Stimulated activated CD8-positive, alpha-beta memory T cell treated with anti-CD3 and anti-CD28 coated beads, Interleukin-15, amount 100 ng/mL, for 1 hour (primary cell): ENCODE results near the gene FRYL.
A peak's percentile ranks its signal among the peaks of the same experiment; 100 is the strongest.
"Not testable (repeated sequence)": the region's sequence is repeated elsewhere in the genome, so short reads cannot be mapped to it uniquely, and the experiment has no call there.

Experiments used
- DNase-seq: peaks from one replicate; pipeline ENCODE4 v3.0.0-alpha.2; 2020; ENCODE audit warnings: low read depth

The FRYL gene

DNA sequence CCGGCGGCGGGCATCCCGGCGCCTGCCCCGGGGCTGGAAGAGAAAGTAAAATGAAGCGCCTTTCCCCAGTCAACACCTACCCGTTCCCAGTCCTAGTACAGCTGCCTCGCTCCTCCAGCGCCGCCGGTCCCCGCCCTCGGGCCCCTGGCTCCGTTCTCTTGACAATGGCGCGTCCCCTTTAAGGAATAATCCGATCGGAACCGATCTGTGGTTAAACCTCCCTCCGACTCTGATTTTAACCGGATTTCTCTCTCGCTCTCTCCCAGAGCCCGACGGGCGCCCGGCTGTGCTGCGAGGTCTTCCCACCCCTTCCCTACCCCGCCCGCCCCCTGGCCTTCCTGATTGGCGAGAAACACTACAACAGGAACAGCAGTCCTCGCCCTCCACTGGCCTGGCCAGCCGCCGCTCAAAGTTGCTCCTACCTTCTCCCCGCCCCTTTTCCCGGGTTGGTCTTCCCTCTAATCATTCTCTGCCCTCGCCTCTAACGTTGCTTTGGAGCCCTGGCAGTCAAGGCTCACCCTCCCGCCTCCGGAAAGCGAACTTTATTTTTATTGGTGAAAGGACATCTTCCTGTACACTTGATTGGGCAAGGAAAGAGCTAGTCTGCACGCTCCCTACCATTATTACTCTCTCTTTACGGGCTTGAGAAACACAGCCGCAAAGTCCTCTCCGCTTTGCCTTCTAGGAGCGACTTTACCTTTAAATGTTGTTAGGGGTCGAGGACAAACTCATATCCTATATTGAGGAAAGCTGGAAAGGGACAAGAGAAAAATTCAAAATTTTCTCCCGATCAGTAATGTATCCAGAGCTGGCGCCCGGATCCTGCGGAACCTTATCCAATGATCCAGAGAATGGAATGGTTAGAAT, at the start of gene FRYL:
Gene FRYL (minus strand): TSS at position 282 of the 867 bp plus-strand sequence. CDS start 145,869 bp downstream, outside the sequence.
- peak; percentile 92 for DNase-seq

DNA sequence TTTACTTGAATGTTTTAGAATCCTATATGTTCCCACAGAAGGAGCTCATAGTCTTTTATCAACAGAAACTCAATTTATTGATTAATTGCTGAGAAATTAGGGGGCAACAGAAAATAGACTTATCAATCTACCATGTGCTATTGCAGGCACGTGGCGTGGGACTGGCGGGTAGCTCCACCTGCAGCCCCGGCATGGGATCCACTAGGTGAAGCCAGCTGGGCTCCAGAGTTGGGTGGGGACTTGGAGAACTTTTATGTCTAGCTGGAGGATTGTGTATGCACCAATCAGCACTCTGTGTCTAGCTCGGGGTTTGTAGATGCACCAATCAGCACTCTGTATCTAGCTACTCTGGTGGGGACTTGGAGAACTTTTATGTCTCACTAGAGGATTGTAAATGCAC, 47.5 kb upstream of the FRYL start:
- no peak for DNase-seq

DNA sequence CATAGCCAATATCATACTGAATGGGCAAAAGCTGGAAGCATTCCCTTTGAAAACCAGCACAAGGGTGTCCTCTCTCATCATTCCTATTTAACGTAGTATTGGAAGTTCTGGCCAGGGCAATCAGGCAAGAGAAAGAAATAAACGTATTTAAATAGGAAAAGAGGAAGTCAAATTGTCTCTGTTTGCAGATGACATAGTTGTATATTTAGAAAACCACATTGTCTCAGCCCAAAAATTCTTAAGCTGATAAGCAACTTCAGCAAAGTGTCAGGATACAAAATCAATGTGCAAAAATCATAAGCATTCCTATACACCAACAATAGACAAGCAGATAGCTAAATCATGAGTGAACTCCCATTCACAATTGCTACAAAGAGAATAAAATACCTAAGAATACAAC, 41.4 kb upstream of the FRYL start:
- DNase-seq: not testable (repeated sequence)

DNA sequence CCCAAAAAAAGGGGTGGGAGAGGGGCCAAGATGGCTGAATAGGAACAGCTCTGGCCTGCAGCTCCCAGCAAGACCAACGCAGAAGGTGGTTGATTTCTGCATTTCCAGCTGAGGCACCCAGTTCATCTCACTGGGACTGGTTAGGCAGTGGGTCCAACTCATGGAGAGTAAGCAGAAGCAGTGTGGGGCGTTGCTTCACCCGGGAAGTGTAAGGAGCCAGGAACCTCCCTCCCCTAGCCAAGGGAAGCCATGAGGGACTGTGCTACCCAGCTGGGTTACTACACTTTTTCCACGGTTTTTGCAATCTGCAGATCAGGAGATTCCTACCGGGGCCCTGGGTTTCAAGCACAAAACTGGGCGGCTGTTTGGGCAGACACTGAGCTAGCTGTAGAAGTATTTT, 36.9 kb upstream of the FRYL start:
- no peak for DNase-seq

DNA sequence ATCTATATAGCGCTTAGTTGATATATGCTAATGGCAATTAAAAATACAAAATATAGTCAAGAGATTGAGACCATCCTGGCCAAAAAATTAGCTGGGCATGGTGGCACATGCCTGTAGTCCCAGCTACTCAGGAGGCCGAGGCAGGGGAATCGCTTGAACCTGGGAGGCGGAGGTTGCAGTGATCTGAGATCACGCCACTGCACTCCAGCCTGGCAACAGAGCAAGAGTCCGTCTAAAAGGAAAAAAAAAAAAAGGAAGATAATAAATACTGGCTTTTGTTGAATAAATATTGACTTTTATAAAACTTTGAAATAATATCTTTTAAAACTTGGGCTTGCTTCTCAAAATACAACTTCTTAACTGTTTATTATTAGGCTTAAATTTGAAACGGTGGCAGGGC, 36.2 kb upstream of the FRYL start:
- not testable (repeated sequence) for DNase-seq

DNA sequence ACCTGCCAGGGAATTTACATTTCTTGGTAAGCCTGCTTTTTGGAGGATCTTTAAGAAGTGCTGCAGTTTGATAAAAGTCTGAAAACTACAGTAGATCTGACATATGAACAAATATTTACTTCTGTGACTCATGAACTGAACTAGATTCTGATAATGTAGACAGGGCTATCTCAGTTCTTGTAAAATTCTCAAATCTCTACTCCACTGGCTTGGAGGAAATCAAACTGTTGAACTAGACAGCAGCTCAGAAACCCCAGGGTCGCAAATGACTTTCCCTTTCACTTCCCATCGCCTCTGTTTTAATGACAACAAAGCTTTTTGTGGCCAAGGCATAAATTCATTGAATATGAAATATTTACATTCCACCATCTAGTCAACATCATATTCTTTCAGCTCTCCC, 35.4 kb upstream of the FRYL start:
- DNase-seq: no peak

DNA sequence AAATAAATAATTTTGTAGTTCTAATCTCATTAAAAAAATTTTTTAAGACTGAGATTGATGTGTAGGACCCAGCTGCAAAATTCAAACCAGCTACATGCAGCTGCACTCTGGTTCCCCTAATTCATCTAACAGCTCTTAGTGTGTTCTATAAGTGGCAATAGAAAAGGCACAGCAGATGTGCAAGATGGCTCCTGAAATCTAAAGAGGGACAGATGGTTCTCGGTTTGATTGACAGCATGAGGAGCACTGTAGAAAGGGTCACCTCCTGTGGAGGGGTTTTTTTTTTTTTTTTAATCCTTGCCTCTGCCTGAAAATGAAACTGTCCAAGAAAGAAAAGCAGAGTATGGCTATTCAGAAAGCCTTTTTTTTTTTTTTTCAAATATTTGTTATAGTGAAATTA, 33.9 kb upstream of the FRYL start:
- DNase-seq: no peak

DNA sequence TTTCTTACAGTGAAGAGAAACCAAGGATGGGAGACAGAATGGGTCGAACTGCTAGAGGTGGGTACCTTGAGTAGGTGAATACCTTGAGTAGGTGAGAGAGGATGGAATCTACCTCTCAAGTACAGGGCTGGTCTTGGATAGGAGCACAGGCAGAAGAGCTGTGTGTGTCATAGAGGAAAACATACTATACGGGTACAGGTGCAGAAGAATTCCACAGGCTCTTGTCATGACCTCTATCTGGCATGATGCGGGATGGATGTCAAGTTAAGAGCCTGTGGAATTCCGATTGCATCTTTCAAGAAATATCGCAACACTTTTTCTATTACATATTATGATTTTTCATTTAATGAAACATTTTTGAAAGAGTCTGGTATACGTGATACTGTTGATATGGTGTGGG, 32.8 kb upstream of the FRYL start:
- DNase-seq: no peak

DNA sequence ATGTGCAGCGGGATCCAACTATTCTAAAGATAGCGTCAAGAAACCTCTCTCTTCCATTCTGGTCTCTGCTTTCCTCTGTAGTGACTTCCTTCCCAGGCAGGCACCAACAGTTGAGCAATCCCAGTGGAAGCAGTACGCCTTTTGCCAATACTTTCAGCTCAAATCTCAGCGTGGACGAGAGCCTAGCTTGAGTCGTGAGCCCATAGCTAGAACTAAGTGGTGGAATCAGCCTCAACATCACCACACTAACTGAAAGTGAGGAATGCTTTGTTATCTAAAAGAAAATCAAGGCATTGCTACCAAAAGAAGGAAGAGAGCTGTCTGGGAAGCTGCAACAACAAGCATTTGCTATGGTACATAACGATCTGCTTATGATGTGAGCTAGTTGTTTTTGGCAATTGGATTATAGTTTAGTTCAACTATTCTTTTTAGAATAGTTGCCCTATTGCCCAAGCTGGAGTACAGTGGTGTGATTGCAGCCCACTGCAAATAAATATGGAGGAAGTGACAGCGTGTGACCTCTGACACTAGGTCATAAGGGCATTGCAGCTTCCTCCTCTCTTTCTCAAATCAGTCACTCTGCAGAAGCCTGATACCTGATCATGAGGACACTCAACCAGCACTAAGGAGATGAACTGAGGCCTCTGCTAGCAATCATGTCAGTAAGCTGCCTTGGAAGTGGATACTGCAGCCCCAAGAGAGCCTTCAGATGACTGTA, 24.7 kb upstream of the FRYL start:
- DNase-seq: no peak

DNA sequence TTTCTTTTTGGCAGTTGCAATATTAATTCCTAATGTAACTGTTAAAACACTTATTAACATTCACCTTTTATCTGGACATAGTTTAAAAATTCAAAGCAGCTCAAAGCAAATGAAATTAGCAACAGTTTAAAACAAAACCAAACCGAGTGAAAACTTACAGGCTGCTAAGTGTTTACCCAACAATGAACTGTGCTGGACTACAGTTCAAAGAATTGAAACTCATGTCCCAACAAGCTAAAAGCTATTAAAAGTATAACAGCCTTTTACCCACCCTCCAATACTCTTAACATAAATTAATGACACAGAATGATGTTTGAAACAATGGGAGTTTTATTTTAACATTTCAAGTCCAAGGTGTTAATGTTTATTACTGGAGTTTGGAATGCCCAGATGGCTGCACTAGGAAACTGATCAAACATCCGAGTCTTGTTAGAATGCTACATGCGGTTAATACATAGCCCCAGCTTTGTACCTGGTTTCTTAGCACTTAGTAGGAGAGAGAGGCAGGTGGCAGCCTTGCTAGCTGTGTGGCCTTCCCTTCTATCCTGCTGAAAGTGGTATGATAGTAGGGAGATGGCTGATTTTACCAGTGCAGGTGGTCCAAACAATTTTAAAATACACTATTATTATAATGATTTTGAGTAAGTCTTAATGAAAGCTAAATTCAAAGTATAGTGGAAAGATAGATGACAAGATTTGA, 21.1 kb upstream of the FRYL start:
- DNase-seq: no peak

DNA sequence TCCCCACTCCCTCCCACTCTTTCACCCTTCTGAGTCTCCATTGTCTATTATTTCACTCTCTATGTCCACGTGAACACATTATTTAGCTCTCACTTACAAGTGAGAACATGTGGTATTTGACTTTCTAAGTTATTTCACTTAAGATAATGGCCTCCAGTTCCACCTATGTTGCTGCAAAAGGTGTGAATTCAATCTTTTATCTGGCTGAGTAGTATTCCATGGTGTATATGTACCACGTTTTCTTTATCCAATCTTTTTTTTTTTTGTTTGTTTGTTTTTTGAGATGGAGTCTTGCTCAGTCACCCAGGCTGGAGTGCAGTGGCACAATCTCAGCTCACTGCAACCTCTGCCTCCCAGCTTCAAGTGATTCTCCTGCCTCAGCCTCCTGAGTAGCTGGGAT, 20.1 kb upstream of the FRYL start:
- DNase-seq: not testable (repeated sequence)

DNA sequence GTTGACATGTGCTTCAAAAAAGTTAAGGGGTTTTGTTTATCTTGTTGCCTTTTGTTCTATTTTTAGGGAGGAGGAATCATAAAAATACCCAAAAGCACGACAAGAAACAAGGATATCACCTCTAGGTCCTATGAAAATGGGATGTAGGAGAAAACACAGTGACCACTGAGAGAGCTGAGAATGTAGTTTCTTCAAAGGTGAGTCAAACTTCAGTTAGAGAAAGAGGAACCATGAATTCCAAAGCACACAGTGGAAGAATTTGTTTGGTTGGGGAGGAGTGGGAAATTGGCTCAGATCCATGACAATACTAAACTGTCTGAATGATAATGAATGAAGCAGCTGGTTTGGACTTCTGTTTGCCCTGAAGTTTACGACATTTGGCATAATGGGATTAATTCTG, 19.1 kb upstream of the FRYL start:
- no peak for DNase-seq

DNA sequence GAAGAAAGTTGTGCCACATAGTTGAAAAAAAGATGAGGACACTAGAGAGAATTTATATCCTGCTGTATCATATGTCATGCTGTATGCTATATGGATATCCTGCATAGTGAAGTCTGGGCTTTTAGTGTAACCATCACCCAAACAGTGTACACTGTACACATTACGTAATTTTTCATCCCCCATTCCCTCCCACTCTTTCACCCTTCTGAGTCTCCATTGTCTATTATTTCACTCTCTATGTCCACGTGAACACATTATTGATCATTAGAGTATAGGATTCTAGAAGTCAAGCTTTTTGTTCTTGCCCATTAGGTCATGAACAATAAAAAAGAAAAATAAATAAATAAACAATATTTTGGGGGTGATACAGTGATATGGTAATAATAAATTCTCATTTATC, 18.0 kb upstream of the FRYL start:
- DNase-seq: no peak

DNA sequence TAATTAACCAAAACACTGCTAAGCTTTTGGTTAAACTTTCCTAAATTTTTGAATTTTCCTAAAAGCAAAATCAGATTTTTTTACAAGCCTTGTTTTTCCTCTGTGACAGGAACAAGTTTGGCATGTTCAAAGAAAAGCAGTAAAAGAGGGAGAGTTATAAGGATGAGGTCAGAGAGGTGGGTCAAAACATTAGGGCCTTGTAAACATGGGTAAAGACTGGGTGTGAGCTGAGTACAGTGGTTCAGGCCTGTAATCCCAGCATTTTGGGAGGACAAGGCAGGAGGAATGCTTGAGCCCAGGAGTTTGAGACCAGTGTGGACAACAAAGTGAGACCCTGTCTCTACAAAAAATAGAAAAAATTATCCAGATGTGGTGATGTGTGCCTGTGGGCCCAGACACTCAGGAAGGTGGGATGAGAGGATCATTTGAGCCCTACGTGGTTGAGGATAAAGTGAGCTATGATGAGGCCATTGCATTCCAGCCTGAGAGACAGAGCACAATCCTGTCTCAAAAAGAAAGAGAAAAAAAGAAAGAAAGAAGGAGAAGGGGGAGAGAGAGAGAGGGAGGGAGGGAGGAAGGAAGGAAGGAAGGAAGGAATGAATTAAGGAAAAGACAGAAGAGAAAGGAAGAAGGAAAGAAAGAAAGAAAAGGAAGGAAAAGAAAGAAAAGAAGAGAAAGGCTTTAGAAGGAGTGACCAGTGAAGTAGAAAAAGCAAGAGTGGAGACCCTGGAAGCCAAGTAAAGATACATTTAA, 17.0 kb upstream of the FRYL start:
- no peak for DNase-seq

DNA sequence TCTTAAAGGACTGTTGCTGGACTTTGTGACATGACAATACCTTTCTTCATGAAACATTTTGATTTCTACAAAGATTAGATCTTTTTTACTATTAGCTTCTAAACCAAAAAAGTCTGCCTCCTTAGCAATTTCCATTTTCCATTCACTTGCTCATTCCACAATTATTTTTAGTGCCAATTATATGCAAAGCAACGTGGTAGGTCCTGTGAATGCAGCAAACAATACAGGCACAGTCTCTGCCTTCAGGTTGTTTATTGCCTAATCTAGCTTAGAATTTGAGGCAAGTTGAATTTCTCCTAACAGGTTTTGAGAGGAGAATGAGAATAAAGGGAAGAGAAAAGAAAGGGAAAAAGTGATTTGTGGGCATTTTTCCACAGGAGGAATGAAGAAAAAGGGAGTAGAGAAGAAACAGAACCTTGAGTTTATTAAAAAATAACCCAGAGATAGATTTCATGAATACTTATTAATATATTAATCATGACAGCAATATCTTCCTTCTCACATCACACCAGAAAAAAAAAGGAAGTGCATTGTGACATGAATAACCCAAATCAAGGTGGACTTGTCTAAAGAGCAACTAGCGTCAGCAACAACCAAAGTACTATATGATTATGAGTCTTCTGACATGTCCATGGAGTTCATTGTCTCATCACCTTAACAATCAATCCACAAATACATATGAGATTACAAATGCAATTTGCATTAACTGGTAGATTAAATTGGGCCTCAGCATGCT, 16.3 kb upstream of the FRYL start:
- no peak for DNase-seq

DNA sequence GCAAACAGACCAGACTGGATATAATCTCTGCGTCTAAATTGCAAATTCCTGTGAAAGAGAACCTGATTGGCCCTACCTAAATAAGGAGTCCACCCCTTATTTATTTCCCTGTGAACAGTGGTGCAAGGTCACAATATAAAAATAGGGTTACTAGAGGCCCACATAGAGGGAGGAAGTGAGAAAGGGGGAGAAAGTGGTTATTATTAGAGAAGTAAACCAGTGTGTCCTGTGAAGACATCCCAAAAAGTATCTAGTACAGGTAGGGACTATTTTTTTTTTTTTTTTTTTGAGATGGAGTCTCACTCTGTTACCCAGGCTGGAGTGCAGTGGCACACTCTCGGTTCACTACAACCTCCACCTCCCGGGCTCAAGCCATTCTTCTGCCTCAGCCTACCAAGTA, 15.0 kb upstream of the FRYL start:
- no peak for DNase-seq

DNA sequence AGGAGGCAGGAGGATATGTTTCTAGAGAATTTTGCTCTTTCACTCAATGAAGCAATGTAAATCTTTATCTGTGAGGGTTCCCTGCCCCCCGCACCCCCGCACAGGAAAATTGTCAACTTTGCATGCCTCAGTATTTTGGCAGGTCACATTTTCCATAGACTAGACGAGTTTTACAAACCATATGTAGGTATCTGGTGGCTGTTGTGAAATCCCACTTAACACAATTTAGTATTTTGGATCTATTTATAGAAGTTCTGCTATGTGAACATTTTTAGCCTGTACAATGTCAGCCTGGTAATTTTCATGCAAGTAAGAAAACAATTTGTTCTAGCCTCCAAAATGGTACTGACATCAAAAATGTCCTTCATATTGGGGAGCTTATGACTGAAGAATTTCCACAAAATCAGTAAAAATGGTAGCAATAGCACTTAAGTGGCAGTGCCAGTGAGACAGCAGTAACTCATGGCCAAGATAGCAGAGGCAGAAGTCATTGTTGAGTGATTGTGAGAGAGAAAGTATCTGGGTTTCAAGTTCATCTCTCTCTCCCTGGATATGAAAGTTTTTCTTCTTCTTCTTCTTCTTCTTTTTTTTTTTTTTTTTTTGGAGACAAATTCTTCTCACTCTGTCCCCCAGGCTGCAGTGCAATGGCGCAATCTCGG, 12.4 kb upstream of the FRYL start:
- DNase-seq: no peak

DNA sequence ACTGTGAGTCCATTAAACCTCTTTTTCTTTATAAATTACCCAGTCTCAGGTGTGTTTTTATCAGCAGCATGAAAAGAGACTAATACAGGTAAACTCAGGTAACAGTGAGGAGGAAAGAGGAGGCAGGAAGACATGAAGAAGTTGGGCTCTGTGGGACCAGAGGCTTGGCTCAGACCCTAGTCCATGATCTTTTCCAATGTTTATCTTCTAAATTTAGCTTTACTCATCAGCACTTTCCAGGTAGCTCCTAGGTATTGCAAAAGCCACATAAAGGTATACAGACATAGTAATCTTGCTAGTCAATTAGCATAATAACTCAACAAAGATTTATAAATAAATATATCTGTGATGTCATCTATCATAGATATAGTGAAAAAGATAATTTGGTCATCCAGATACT, 11.2 kb upstream of the FRYL start:
- DNase-seq: no peak

DNA sequence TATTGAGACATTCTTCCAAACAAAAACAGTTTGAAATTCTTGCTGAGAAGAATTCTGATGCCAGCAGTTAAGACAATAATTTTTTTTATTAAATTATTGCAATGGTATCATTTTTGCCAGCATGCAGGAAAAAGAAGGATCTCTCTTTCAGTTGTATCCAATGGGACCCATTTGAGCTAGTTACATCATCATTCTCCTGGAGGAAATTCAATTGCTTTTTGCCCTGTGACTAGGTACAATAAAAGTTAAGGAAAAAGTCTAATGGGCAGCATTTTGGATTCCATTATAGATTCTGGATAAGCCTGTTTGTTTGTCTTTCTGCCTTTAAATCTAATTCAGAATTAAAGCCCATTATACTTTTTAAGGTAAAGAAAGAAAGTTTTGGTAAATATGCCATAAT, 10.5 kb upstream of the FRYL start:
- DNase-seq: no peak

DNA sequence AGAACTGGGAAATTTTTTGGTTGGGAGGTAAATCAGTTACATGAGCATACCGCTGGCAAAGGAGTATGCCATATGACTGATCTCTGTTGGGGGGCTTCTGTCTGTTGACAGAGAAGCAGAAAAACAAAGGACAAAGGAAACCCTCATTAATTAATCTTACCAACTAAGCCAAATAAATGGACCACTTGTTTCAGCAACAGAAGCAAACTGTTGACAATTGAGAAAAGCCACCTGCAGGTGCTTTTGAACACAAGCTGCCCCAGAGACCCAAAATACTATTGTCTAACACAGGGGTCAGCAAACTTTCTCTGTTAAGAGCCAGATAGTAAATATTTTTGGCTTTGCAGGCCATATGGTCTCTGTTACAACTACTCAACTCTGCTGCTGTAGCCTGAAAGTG, 7.0 kb upstream of the FRYL start:
- DNase-seq: no peak

DNA sequence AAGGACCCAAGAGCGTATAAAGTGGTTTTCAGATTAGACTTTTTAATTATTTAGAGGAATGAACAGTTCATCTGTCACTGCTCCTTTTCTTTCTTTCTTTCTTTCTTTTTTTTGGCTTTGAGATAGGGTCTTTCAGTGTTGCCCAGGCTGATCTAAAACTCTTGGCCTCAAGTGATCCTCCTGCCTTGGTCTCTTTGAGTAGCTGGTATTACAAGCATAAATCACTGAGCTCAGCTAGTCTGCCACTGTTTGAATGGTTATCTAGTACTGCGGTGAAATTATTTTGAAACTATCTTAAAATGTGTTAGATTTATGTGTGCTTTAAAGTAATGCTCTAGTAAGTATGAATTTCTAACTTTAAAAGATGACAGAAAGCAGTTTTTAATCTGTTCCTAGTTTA, 6.5 kb upstream of the FRYL start:
- no peak for DNase-seq
